HCT116 (cell line): ENCODE measurements around the gene TNFRSF12A. TPM values are rescaled to one million over a fixed set of nuclear protein-coding genes. Genes with fewer than 3 reads are reported as not detected.

Experiments used
- ATAC-seq: fragments of 200-7000 bp; cut with Tn5 transposase; 2 replicates; pipeline ENCODE4 v1.9.1; 2020; ENCODE audit warnings: mild to moderate bottlenecking, moderate library complexity
- BruUV-seq: library from RNA; stranded (reverse); fragments of 400-500 nt; replicated peaks from 2 replicates; lab custom pipeline; 2021; lab: Mats Ljungman, UMichigan
- CTCF ChIA-PET: fragments of 300-600 bp; sonication (Branson Sonifier 250); formaldehyde crosslinking; loops from one replicate; lab custom pipeline; 2021; ENCODE audit warnings: antibody characterized with exemption; lab: Charles Lee
- POLR2A ChIA-PET: fragments of 300-600, 350-600 bp; sonication (Branson Sonifier 250); formaldehyde crosslinking; loops from one replicate; lab custom pipeline; 2021; ENCODE audit warnings: antibody characterized with exemption; lab: Charles Lee
- RAD21 ChIA-PET, 2 experiments: fragments of 300-600 bp; sonication (Branson Sonifier 250); formaldehyde crosslinking; loops; one replicate each; lab custom pipeline; 2023; ENCODE audit warnings: low total read pairs in 2 of 2; ENCODE audit not compliant: uncharacterized antibody in 2 of 2, unreplicated experiment in 2 of 2, low non-redundant PET in 1 of 2; lab: Charles Lee
- DNase-seq: peaks from one replicate; pipeline ENCODE4 v3.0.0-alpha.2; 2010; ENCODE audit warnings: low read depth, low spot score
- H2AFZ ChIP-seq: fragments of 200-600 bp; shearing (Covaris generic), sonication (generic); 2 replicates; pipeline ENCODE4 v1.6.1; 2017; ENCODE audit warnings: low read depth, mixed run types, mixed read lengths, antibody characterized with exemption, low read length; ENCODE audit not compliant: poor library complexity, severe bottlenecking
- H3K27ac ChIP-seq: 2 replicates; pipeline ENCODE4 v1.5.1; 2012; ENCODE audit warnings: low read depth, low read length
- H3K27me3 ChIP-seq: fragments of 200-600 bp; sonication (generic); 2 replicates; pipeline ENCODE4 v1.6.1; 2016; ENCODE audit warnings: mixed run types, low read length, mixed read lengths; ENCODE audit not compliant: insufficient read depth
- H3K36me3 ChIP-seq, 2 experiments: fragments of 200-500 bp in 1 of 2; fragments of 200-600 bp in 1 of 2; sonication (Bioruptor generic) in 1 of 2; sonication (generic) in 1 of 2; 2 replicates each; pipeline versions ENCODE4 v1.5.1 to v1.6.1; 2014 to 2016; ENCODE audit warnings: low read length in 2 of 2, inconsistent platforms in 1 of 2, mixed read lengths in 1 of 2, mixed run types in 1 of 2; ENCODE audit not compliant: insufficient read depth in 2 of 2, control insufficient read depth in 1 of 2
- H3K4me1 ChIP-seq, 2 experiments: fragments of 200-600 bp in 1 of 2; sonication (generic) in 1 of 2; 2 replicates each; pipeline versions ENCODE4 v1.5.1 to v1.6.1; 2012 to 2017; ENCODE audit warnings: low read length in 2 of 2, inconsistent platforms in 1 of 2, mild to moderate bottlenecking in 1 of 2, mixed read lengths in 1 of 2, mixed run types in 1 of 2, moderate library complexity in 1 of 2; ENCODE audit not compliant: insufficient read depth in 2 of 2, control insufficient read depth in 1 of 2
- H3K4me2 ChIP-seq: fragments of 200-600 bp; sonication (generic); 2 replicates; pipeline ENCODE4 v1.6.1; 2017; ENCODE audit warnings: mixed run types, low read length, mixed read lengths
- H3K4me3 ChIP-seq, 2 experiments: fragments of 200-600 bp in 1 of 2; sonication (generic) in 1 of 2; replicated peaks in 1 of 2; 2 replicates each; pipeline ENCODE4 v1.5.1; 2011 to 2016; ENCODE audit warnings: low read length in 2 of 2, control low read depth in 1 of 2, low read depth in 1 of 2, mild to moderate bottlenecking in 1 of 2, mixed read lengths in 1 of 2, mixed run types in 1 of 2
- H3K79me2 ChIP-seq: fragments of 200-600 bp; sonication (generic); 2 replicates; pipeline ENCODE4 v1.6.1; 2017; ENCODE audit warnings: mild to moderate bottlenecking, mixed run types, low read length, moderate library complexity, mixed read lengths; ENCODE audit not compliant: insufficient read depth
- H3K9ac ChIP-seq: fragments of 200-600 bp; sonication (generic); 2 replicates; pipeline ENCODE4 v1.6.1; 2016; ENCODE audit warnings: low read length, mixed read lengths
- H3K9me2 ChIP-seq: fragments of 200-600 bp; sonication (generic), shearing (Covaris generic); 2 replicates; pipeline ENCODE4 v1.6.1; 2017; ENCODE audit warnings: mixed run types, mild to moderate bottlenecking, moderate library complexity; ENCODE audit not compliant: insufficient read depth
- H3K9me3 ChIP-seq, 2 experiments: fragments of 200-500 bp in 1 of 2; fragments of 200-600 bp in 1 of 2; sonication (Bioruptor generic) in 1 of 2; sonication (generic) in 1 of 2; 2 replicates each; pipeline ENCODE4 v1.6.1; 2014 to 2017; ENCODE audit warnings: low read length in 2 of 2, mixed read lengths in 2 of 2, inconsistent platforms in 1 of 2, low read depth in 1 of 2, mild to moderate bottlenecking in 1 of 2, mixed run types in 1 of 2, moderate library complexity in 1 of 2; ENCODE audit not compliant: control insufficient read depth in 1 of 2, insufficient read depth in 1 of 2
- H4K20me1 ChIP-seq: fragments of 200-600 bp; sonication (generic), shearing (Covaris generic); 2 replicates; pipeline ENCODE4 v1.6.1; 2017; ENCODE audit warnings: mixed run types, mild to moderate bottlenecking, moderate library complexity; ENCODE audit not compliant: insufficient read depth
- CBX3 ChIP-seq: IDR thresholded peaks from 2 replicates; pipeline ENCODE4 v1.6.1; 2012; ENCODE audit warnings: low read depth
- CEBPB ChIP-seq: IDR thresholded peaks from 2 replicates; pipeline ENCODE4 v1.6.1; 2012; ENCODE audit warnings: low read depth
- ELF1 ChIP-seq: IDR thresholded peaks from 2 replicates; pipeline ENCODE4 v1.6.1; 2012; ENCODE audit warnings: low read depth, borderline replicate concordance
- EZH2 ChIP-seq: fragments of 200-600 bp; sonication (generic); IDR thresholded peaks from 2 replicates; pipeline ENCODE4 v1.6.1; 2017; ENCODE audit warnings: antibody characterized with exemption, mixed run types
- EZH2phosphoT487 ChIP-seq: fragments of 200-600 bp; IDR thresholded peaks from 2 replicates; pipeline ENCODE4 v1.6.1; 2018; ENCODE audit warnings: antibody characterized with exemption, borderline replicate concordance
- FOSL1 ChIP-seq: IDR thresholded peaks from 2 replicates; pipeline ENCODE4 v1.6.1; 2012; ENCODE audit warnings: low read depth
- POLR2AphosphoS5 ChIP-seq: IDR thresholded peaks from 2 replicates; pipeline ENCODE4 v1.6.1; 2011; ENCODE audit warnings: mild to moderate bottlenecking, low read depth, low read length, moderate library complexity
- RAD21 ChIP-seq: IDR thresholded peaks from 2 replicates; pipeline ENCODE4 v1.6.1; 2012; ENCODE audit warnings: low read depth, mild to moderate bottlenecking
- SRF ChIP-seq: IDR thresholded peaks from 2 replicates; pipeline ENCODE4 v1.6.1; 2012; ENCODE audit warnings: low read depth
- TCF7L2 ChIP-seq: IDR thresholded peaks from 2 replicates; pipeline ENCODE4 v1.7.0; 2011; ENCODE audit warnings: borderline replicate concordance, inconsistent platforms; ENCODE audit not compliant: insufficient read depth, insufficient read length; ENCODE audit errors: extremely low read depth
- ZFX ChIP-seq: fragments of 450-650 bp; IDR thresholded peaks from 2 replicates; pipeline ENCODE4 v1.6.1; 2017
- ZNF274 ChIP-seq: fragments of 200-500 bp; sonication (Bioruptor generic); IDR thresholded peaks from 2 replicates; pipeline ENCODE4 v1.6.1; 2014; ENCODE audit warnings: mild to moderate bottlenecking, low read depth, low read length, inconsistent platforms
- intact Hi-C: fragments of 100-400 bp; cut with micrococcal nuclease; formaldehyde crosslinking; loops from 2 replicates; pipeline ENCODE4 v1.10.0; 2022
- total RNA-seq: library from RNA; stranded (reverse); gene quantifications from one replicate; pipeline ENCODE4 v1.2.1, GENCODE V29; 2021; ENCODE audit not compliant: unreplicated experiment
- TF ChIP-seq, protein P1 (sequence below): IDR thresholded peaks from 2 replicates; pipeline ENCODE4 v1.6.1; 2012
- TF ChIP-seq, protein P2 (sequence below): IDR thresholded peaks from 2 replicates; pipeline ENCODE4 v1.6.1; 2012; ENCODE audit warnings: low read depth
- TF ChIP-seq, protein P3 (sequence below): IDR thresholded peaks from 2 replicates; pipeline ENCODE4 v1.6.1; 2012

TNFRSF12A gene
- total RNA-seq, 1 experiment from 2014 or later, result 188 TPM

DNA sequence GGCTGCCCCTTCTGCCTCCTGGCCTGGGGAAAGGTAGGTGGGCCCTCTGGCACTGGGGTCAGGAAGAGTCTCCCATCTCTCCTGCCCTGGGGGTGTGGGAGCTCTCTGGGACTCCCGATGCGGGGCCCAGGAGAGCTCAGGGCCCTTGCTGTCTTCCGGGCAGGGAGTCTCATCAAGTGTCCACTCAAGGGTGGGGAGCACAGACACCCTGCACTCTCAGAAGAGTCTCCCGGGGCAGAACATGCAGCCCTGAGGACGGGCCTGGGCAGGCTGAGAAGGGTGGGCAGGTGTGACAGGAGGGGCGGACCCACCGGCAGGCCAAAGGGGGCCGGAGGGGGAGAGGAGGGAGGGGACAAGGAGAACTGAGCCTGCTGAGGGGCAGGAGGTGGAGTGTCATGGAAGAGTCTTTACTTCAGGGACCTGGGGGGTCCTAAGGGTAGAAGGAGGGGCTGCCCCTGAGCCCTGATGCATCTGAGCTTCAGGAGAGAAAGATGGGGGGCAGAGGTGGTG lies 31.5 kb upstream of the TNFRSF12A start:
- Histone ChIP-seq H3K36me3 (no peaks in the 10 kb centered on the region), H3K4me2 (no peak overlapping the region)
- RAD21 ChIA-PET, result no interaction called here
- TF ChIP-seq ZFX, result no peak
- no peak for TF ChIP-seq FOSL1
- TF ChIP-seq EZH2, result no peak
- no peak for TF ChIP-seq EZH2phosphoT487
- TF ChIP-seq CBX3, result no peak
- TF ChIP-seq CEBPB, result no peak
- TF ChIP-seq, protein P1, sequence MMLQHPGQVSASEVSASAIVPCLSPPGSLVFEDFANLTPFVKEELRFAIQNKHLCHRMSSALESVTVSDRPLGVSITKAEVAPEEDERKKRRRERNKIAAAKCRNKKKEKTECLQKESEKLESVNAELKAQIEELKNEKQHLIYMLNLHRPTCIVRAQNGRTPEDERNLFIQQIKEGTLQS, result no peak
- TF ChIP-seq, protein P2, sequence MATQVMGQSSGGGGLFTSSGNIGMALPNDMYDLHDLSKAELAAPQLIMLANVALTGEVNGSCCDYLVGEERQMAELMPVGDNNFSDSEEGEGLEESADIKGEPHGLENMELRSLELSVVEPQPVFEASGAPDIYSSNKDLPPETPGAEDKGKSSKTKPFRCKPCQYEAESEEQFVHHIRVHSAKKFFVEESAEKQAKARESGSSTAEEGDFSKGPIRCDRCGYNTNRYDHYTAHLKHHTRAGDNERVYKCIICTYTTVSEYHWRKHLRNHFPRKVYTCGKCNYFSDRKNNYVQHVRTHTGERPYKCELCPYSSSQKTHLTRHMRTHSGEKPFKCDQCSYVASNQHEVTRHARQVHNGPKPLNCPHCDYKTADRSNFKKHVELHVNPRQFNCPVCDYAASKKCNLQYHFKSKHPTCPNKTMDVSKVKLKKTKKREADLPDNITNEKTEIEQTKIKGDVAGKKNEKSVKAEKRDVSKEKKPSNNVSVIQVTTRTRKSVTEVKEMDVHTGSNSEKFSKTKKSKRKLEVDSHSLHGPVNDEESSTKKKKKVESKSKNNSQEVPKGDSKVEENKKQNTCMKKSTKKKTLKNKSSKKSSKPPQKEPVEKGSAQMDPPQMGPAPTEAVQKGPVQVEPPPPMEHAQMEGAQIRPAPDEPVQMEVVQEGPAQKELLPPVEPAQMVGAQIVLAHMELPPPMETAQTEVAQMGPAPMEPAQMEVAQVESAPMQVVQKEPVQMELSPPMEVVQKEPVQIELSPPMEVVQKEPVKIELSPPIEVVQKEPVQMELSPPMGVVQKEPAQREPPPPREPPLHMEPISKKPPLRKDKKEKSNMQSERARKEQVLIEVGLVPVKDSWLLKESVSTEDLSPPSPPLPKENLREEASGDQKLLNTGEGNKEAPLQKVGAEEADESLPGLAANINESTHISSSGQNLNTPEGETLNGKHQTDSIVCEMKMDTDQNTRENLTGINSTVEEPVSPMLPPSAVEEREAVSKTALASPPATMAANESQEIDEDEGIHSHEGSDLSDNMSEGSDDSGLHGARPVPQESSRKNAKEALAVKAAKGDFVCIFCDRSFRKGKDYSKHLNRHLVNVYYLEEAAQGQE, result no peak
- TF ChIP-seq TCF7L2, result no peak
- TF ChIP-seq SRF, result no peak
- TF ChIP-seq, protein P3, sequence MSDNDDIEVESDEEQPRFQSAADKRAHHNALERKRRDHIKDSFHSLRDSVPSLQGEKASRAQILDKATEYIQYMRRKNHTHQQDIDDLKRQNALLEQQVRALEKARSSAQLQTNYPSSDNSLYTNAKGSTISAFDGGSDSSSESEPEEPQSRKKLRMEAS, result no peak
- TF ChIP-seq ELF1, result no peak
- TF ChIP-seq POLR2AphosphoS5, result no peak
- no peak for TF ChIP-seq ZNF274
- no peak for TF ChIP-seq RAD21
- TF ChIP-seq, all 23 proteins: peak for 0
- peaks cover 16 to 28% of the 10 kb centered on the region in 2 experiments for H3K4me1 ChIP-seq
- ChIA-PET CTCF (no interaction called here), POLR2A (interaction anchor here (0.7 kb wide), 2 partner anchors 11 to 32 kb away, joined by 3 to 4 read pairs; no protein-coding TSS in a partner anchor)
- no peak overlapping the region for H3K9ac ChIP-seq
- no peaks in the 10 kb centered on the region for H4K20me1 ChIP-seq
- no TSS peak for BruUV-seq
- H3K27ac ChIP-seq, result no peak overlapping the region
- no peak overlapping the region for H2AFZ ChIP-seq
- no peak for ATAC-seq
- H3K9me2 ChIP-seq, result no peaks in the 10 kb centered on the region
- DNase-seq, result no peak
- H3K4me3 ChIP-seq, result no peak overlapping the region
- H3K27me3 ChIP-seq, result no peaks in the 10 kb centered on the region
- H3K9me3 ChIP-seq, result no peaks in the 10 kb centered on the region
- H3K79me2 ChIP-seq, result no peaks in the 10 kb centered on the region
- intact Hi-C loops, result no loop called here
